Measurements from ENCODE around the gene CRIM1.

DNA sequence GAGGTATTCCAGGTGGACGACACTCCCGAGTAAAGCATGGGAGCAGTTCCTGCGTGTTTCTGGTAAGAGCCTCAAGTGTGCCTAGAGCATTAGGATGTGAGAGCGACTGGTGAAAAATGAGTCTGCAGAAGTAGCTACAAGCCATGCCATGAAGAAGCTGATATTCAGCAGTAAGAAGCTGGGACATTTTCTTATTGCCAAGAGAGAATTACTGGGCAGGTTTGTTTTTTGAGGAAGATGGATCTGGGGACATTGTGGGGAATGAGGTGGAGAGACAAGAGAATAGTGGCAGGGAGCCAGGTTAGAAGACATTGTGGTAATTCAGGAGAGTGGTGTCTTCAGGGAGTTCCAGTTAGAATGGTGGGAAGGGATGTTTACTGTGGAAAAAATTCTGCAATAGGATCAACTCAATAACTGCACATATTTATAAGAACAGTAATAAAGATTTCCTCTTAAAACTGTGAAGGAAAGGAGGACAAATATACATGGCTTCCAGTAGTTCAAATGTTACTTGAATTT, 38.2 kb downstream of the CRIM1 start:
- TF ChIP-seq, protein P1, sequence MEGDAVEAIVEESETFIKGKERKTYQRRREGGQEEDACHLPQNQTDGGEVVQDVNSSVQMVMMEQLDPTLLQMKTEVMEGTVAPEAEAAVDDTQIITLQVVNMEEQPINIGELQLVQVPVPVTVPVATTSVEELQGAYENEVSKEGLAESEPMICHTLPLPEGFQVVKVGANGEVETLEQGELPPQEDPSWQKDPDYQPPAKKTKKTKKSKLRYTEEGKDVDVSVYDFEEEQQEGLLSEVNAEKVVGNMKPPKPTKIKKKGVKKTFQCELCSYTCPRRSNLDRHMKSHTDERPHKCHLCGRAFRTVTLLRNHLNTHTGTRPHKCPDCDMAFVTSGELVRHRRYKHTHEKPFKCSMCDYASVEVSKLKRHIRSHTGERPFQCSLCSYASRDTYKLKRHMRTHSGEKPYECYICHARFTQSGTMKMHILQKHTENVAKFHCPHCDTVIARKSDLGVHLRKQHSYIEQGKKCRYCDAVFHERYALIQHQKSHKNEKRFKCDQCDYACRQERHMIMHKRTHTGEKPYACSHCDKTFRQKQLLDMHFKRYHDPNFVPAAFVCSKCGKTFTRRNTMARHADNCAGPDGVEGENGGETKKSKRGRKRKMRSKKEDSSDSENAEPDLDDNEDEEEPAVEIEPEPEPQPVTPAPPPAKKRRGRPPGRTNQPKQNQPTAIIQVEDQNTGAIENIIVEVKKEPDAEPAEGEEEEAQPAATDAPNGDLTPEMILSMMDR (IDR thresholded peaks at IDR 0.05) = no peak
- TF ChIP-seq POLR2A (IDR thresholded peaks at IDR 0.05) (no peak), POLR2AphosphoS5 (IDR thresholded peaks at IDR 0.05; ENCODE audit: insufficient read depth in 1 of 2, low read depth in 1 of 2) (no peak)

All from vagina (tissue), 2 donors.